ENCODE data around the gene NELL1. TPM values are rescaled to one million over a fixed set of nuclear protein-coding genes. Genes with fewer than 3 reads are reported as not detected.

Gene NELL1
- total and polyA plus RNA-seq, 12 donors, result 0.11 to 0.39 (median 0.24) TPM; not detected in 9

GRCh38 chr11:21465203-21465602, 795.8 kb downstream of the NELL1 start:
- Histone ChIP-seq H3K27ac (no peak overlapping the region), H3K27me3 (no peaks in the 10 kb centered on the region), H3K36me3 (replicated peaks in 1 of 2) (no peaks in the 10 kb centered on the region), H3K9me3 (replicated peaks in 1 of 3) (no peaks in the 10 kb centered on the region), H3K4me3 (no peak overlapping the region), H3K4me1 (replicated peaks in 1 of 2) (no peaks in the 10 kb centered on the region)
- no peak for DNase-seq
- no peak for TF ChIP-seq POLR2A (IDR thresholded peaks at IDR 0.05)
- no peak for TF ChIP-seq CTCF (IDR thresholded peaks at IDR 0.05)
- intact Hi-C loops (cut with DNase I), result no loop called here
- WGBS, 4 donors, result 67 to 75% (median 70%) methylated on average over 1 of the region's 1 CpG

GRCh38 chr11:21465920-21466319, 796.5 kb downstream of the NELL1 start:
- no peaks in the 10 kb centered on the region for H3K36me3 ChIP-seq (replicated peaks in 1 of 2)
- H3K4me1 ChIP-seq (replicated peaks in 1 of 2), result no peaks in the 10 kb centered on the region
- no peak for DNase-seq
- H3K9me3 ChIP-seq (replicated peaks in 1 of 3), result no peaks in the 10 kb centered on the region
- no peak overlapping the region for H3K4me3 ChIP-seq
- H3K27me3 ChIP-seq, result no peaks in the 10 kb centered on the region
- H3K27ac ChIP-seq, result no peak overlapping the region
- TF ChIP-seq CTCF (IDR thresholded peaks at IDR 0.05) (no peak), POLR2A (IDR thresholded peaks at IDR 0.05) (no peak)
- intact Hi-C loops (cut with DNase I), result no loop called here
- WGBS, 4 donors, result 67 to 88% (median 77%) methylated on average over 4 of the region's 4 CpGs

- DNase-seq, result no peak
- intact Hi-C loops (cut with DNase I), result no loop called here
- no peaks in the 10 kb centered on the region for H3K4me1 ChIP-seq (replicated peaks in 1 of 2)
- TF ChIP-seq CTCF (IDR thresholded peaks at IDR 0.05) (no peak), POLR2A (IDR thresholded peaks at IDR 0.05) (no peak)
- H3K9me3 ChIP-seq (replicated peaks in 1 of 3), result no peaks in the 10 kb centered on the region
- no peaks in the 10 kb centered on the region for H3K36me3 ChIP-seq (replicated peaks in 1 of 2)
- no peak overlapping the region for H3K4me3 ChIP-seq
- no peak overlapping the region for H3K27ac ChIP-seq
- no peaks in the 10 kb centered on the region for H3K27me3 ChIP-seq
Measured at GRCh38 chr11:21470521-21470920, 801.1 kb downstream of the NELL1 start.

GRCh38 chr11:21472261-21472660, 802.9 kb downstream of the NELL1 start:
- TF ChIP-seq CTCF (IDR thresholded peaks at IDR 0.05), result no peak
- no peak for TF ChIP-seq POLR2A (IDR thresholded peaks at IDR 0.05)
- H3K4me3 ChIP-seq, result no peak overlapping the region
- no peaks in the 10 kb centered on the region for H3K36me3 ChIP-seq (replicated peaks in 1 of 2)
- H3K4me1 ChIP-seq (replicated peaks in 1 of 2), result no peaks in the 10 kb centered on the region
- WGBS, 4 donors, result 26 to 35% (median 33%) methylated on average over 3 of the region's 3 CpGs
- no peak overlapping the region for H3K27ac ChIP-seq
- no peaks in the 10 kb centered on the region for H3K9me3 ChIP-seq (replicated peaks in 1 of 3)
- intact Hi-C loops (cut with DNase I), result no loop called here
- no peak for DNase-seq
- H3K27me3 ChIP-seq, result no peaks in the 10 kb centered on the region

All from adrenal gland (tissue), 12 donors.